HG02943 (cell line): Measurements from ENCODE around the gene ANKRD44.
"Not testable (repeated sequence)": the region's sequence is repeated elsewhere in the genome, so short reads cannot be mapped to it uniquely, and the experiment has no call there.

Experiments
- ATAC-seq: cut with Tn5 transposase; IDR thresholded peaks from one replicate; pipeline ENCODE4 v1.9.1; 2021; ENCODE audit warnings: mild to moderate bottlenecking, low read depth, moderate library complexity; ENCODE audit not compliant: unreplicated experiment

ANKRD44 gene

GRCh38 chr2:197062574-197062973 is 248.0 kb downstream of the ANKRD44 start:
- ATAC-seq = not testable (repeated sequence)

GRCh38 chr2:197059477-197059876 is 251.1 kb downstream of the ANKRD44 start:
- ATAC-seq = no peak

DNA sequence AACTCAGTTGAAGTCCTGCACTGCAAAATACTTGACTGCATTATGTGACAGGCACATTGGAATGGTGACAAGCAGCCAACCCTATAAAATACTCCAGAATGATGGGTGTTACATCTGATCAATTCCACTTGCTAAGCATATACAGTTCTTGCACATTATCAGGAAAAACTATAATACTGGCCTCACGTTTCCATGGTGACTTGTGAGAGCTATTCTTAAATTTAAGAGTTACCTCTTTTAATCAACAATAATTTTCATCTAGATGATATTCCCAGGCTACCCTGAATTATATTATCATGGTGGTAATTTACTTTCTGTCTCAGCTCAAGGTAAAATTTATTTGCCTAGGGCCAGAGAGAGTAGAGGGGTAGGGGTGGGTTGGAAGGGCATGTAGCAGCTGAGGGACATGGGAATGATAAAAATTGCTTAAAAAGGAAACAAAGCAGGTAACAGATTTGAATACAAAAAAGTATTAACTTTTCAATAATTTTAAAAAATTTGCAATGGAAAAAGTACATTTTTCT is 251.7 kb downstream of the ANKRD44 start:
- no peak for ATAC-seq

DNA sequence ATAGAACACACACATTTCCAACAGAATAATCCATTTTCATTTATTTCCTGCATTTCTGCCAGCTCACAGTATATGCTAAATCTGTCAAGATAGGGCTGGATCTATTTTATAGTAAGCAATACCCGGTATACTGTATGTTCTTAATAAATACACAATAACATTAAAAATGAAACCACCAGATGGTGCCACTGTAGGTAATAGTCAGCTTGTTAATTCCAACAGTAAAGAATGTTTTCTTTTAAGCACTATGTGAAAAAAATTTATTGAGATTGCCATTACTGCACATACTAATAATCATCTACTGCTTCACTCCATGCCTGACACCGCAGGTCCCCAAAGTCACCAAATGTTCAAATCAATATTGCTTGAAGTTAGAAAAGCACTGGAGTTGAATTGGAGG is 252.6 kb downstream of the ANKRD44 start:
- no peak for ATAC-seq

GRCh38 chr2:197055045-197055444 is 255.5 kb downstream of the ANKRD44 start:
- no peak for ATAC-seq

- no peak for ATAC-seq
Measured at GRCh38 chr2:197054437-197054836, 256.1 kb downstream of the ANKRD44 start.

DNA sequence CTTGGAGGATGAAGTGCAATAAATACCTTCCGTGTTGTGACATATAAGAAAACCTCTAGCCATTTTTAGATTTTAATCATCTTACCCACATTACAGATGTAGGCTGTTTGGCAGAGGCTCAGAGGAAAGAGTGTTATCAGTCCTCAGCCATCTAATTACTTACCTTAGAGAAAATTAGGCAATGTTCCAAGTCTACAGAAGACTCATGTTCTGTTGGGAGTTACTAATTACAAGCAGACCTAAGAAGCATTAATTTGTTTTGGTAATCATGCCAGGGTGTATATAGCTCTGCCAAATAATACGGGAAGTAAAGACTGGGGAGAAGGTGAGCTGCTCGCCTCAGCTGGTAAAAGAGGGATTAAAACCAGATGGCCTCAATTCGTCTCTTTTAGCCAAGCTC is 258.2 kb downstream of the ANKRD44 start:
- ATAC-seq = no peak

- no peak for ATAC-seq
Measured at GRCh38 chr2:197045115-197045514, 265.5 kb downstream of the ANKRD44 start.

GRCh38 chr2:197042739-197043196 is 267.8 kb downstream of the ANKRD44 start:
- ATAC-seq = no peak

DNA sequence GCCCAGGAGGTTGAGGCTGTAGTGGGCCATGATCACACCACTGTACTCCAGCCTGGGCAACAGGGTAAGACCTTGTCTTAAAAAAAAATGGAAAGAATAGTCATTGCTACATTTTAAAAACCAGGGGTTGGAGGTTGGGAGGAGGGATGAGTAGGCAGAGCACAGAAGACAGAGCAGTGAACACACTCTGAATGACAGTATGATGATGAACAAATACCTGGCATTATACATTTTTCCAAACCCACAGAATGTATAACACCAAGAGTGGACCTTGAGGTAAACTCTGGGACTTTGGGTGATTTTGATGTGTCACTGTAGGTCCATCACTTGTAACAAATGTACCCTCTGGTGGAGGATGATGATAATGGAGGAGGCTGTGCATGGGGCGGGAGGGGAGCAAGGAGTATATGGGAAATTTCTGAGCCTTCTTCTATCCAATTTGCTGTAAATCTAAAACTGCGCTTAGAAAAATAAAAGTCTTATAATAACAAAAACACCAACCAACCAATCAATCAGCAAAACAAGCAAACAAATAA is 272.6 kb downstream of the ANKRD44 start:
- no peak for ATAC-seq

DNA sequence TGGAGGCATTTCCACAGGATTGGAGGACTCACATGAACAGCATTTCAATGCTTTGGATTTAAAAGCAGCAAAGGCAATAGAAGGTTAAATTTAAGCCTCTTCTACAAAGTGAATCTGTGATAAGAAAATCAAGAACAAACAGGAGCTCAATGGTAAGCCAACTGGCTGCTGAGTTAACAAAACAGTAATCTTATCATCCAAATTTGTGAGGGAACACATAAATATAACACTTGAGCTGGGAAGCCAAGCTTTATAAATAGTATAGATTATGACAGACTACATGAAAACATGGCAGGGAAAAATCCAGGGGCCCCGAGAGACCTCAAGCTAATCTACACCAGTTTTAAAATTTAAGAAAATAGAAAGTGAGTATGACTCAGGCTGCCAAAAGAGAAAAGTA is 275.6 kb downstream of the ANKRD44 start:
- no peak for ATAC-seq

- no peak for ATAC-seq
Measured at GRCh38 chr2:197034292-197034691, 276.3 kb downstream of the ANKRD44 start.

DNA sequence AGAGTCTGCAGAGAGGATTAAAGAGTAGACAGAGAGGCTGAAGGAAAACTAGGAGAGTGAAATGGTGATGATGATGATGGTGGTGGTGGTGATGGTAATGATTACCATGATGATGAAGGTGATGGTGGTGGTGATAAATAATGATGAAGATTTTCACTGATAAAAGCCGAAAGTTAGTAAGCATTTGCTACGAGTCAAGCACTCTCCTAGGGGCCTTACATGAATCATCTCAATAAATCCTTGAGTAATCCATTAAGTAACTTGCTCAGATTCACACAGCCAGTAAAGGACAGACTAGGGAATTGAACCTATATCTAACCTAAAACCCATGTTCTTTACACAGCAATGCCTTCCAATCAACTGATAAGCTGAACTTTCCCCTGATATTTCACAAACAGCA is 277.4 kb downstream of the ANKRD44 start:
- no peak for ATAC-seq

GRCh38 chr2:197031803-197032202 is 278.8 kb downstream of the ANKRD44 start:
- no peak for ATAC-seq

DNA sequence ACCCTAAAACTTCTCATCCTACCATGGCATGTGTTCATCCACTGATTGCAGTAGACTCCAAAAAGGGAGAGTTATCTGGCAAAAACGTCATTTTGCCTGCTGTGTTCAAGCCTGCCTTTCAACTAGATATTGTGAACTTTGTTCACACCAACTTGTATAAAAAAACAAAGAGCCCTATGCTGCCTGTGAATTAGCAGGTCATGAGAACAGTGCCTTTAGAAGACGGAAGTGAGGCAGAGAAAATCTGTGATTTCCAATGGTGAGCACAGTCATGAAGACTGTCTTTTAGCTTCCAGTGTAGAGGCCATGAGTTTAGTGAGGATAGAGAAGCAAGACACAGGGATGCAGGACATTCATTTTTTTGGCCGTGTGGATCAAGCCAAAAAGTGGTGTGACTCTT is 280.5 kb downstream of the ANKRD44 start:
- ATAC-seq = no peak

DNA sequence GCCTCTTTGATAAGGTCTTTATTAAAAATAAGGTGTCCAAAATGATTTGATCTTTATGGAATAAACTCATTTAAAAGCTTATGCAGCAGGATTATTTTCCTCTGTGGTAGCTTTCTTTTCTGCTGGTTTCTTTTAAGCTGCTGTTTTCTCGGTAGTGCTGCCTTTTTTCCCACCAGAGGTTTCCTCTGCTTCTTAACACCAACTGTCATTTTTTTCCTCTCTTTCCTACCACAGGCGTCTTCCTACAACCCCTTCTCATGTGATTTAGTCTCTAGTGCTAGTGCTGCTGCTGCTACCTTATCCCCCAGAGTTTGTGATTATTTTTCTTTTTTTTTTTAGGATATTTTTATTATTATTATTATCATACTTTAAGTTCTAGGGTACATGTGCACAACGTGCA is 281.9 kb downstream of the ANKRD44 start:
- no peak for ATAC-seq

- no peak for ATAC-seq
Measured at GRCh38 chr2:197028230-197028629, 282.4 kb downstream of the ANKRD44 start.

DNA sequence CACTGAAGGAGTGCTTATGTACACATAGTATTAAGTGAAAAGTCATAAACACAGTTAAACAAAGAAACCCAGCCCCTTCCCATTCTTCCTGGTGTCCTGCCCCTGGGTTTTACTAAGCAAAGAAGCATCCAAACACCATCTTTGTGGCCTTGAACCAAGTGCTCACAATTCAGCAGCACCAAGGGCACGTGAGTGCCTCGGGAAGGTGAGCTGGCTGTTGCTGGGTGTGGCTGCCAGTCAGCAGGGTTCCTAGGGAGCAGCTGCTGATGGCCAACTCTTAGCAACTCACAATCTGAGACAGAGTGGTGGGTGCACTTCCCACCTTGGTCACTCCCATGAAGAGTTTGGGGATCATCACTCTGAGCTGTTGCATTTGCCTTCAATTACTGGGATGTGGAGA is 286.4 kb downstream of the ANKRD44 start:
- no peak for ATAC-seq

- not testable (repeated sequence) for ATAC-seq
Measured at GRCh38 chr2:197020921-197021320, 289.7 kb downstream of the ANKRD44 start.

DNA sequence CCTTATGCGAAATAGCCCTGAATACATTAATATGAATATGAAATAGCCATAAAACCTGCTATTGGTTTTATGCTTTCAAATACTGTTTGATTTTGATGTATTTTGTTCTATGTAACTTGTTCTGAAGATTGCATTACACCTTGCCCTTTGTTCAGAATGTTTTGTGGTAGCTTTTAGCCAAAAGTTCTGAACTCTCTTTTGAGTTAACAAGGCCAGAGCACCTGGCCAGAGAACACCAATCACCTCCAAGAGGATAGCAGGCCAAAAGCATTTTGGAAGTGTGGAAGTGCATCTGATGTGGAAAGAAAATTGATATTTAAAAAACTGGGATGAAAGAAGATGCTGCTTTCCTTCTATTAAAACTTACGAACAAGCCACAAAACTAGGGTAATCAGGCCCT is 297.5 kb downstream of the ANKRD44 start:
- no peak for ATAC-seq

- peak; percentile 67 for ATAC-seq
Measured at GRCh38 chr2:197011801-197012641, 298.6 kb downstream of the ANKRD44 start.

DNA sequence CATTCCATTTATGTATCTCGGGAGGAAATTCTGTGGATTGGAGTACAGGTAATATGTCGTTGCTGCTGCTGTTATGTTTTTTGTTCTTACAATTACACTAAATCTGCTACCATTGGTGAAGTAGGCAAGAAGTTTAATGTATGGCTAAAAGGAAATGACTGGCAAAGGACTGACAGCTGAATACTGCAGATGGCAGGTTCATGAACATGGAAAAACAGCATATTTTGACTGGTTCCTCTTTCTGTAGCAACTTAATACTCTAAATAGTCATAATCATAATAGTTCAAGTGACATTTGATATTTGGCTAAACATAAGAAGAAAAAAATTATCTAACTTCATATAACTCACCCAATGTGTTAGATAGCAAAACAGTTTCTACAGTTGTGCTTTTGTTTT is 299.6 kb downstream of the ANKRD44 start:
- ATAC-seq = no peak
